AG10803 (cell line): ENCODE measurements around the gene HHATL.
"Not testable (repeated sequence)": the region's sequence is repeated elsewhere in the genome, so short reads cannot be mapped to it uniquely, and the experiment has no call there.

Experiments used
- DNase-seq: peaks from one replicate; pipeline ENCODE4 v3.0.0; 2010; ENCODE audit warnings: low read depth
- H3K4me3 ChIP-seq: 2 replicates; pipeline ENCODE4 v1.5.1; 2011; ENCODE audit warnings: mild to moderate bottlenecking, low read length, control low read depth
- CTCF ChIP-seq: conservative IDR thresholded peaks from 2 replicates; pipeline ENCODE4 v1.5.1; 2011; ENCODE audit warnings: mild to moderate bottlenecking, low read length, control low read depth, inconsistent platforms

Gene HHATL

DNA sequence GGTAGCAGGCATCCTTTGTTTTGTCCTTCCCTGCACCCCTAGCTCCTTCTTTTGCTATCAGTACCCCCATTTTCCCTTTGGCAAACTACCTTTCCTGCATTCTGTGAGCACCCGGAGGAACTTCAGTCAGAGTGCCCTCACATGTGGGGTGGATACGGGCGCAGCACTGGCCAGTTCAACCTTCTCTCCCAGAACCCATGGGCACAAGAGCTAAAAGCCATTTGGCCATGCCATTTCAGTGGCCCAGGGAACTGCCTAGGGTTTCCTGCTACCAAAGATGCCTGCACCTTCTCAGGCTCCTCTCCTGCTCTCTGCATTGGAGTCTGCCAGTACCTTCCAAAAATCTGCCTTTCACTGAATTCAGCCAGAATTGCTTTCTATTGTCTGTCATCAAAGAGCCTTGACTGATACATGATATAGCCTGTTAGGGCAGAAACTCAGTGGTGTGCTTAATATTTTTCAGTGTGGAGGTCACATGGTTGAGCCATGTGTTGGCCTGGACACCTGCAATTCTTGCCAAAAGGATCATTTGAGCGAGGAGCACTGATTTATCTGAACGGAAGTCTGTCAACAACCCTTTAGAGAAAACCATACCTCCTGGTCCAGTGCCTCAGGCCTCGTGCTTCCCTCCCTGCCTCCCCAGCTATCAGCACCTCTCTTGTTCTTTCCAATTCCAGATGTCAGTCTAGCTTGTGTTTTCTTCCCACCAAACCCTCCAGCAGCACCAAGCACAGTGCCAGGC lies 27.0 kb upstream of the HHATL start:
- H3K4me3 ChIP-seq = no peak overlapping the region
- no peak for DNase-seq
- TF ChIP-seq CTCF = no peak

DNA sequence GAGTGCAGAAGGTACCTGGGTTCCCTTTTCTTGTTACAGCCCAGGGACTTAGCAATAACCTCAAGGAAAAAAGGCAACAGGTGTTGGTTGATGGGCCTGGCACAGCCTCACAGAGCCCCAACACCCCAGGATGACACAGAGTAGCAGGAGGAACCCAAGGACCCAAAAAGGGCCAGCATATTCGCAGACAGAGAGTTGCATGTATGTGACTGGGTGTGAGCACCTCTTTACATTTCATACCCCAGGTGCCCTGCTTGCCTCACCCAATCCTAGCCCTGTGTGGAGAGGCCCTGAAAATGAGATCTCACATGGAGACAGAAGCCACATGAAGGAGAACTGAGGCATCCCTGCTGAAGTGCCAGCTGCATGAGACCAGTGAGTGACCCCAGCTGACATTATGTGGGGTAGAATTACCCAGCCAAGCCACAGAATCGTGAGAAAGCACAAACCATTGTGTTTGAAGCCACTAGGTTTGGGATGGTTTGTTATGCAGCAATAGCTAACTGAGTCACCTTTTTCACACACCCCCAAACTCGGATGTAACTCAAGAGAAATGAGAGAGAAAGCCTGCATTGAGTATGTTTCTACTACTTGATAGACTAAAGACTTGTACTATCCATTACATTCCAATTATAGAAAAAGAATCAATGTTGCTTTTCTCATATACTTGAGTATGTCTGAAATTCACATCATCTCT lies 26.2 kb upstream of the HHATL start:
- no peak for DNase-seq
- H3K4me3 ChIP-seq = no peak overlapping the region
- no peak for TF ChIP-seq CTCF

- no peak for TF ChIP-seq CTCF
- no peak overlapping the region for H3K4me3 ChIP-seq
- no peak for DNase-seq
Observed at GRCh38 chr3:42728056-42728455, 25.5 kb upstream of the HHATL start.

DNA sequence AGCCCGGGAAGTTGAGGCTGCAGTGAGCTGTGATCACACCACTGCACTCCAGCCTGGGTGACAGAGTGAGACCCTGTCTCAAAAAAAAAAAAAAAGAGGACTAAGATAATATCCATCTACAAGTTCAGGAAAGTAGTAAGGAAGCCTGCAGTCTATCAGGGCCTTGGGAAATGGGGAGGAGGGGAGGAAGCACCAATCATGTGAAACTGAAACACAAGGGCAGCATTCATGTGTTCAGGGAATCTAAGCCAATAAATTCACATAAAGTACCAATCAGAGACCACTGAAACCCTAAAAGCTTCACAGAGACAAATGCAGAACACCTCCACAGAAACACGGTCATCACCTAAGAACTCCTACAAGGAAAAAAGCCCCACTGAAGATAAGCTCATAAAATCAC lies 22.9 kb upstream of the HHATL start:
- no peak for DNase-seq
- H3K4me3 ChIP-seq = no peak overlapping the region
- TF ChIP-seq CTCF = no peak

DNA sequence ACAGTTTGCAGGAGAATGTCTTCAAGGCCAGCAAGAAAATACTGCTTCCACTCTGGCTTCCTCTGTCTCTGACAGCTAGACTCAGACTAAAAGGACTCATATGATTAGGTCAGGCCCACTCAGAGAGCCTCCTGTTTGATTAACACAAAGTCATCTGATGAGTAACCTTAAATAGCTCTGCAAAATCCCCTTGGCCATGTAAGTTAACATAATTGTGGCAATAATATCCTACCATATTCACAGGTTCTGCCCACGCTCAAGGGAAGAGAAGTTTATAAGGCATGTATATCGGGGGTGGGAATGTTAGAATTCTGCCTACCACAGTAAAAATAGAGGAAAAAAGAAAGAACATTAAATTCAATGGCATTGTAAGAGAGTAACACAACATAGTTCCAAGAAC lies 20.6 kb upstream of the HHATL start:
- no peak for TF ChIP-seq CTCF
- no peak for DNase-seq
- no peak overlapping the region for H3K4me3 ChIP-seq

DNA sequence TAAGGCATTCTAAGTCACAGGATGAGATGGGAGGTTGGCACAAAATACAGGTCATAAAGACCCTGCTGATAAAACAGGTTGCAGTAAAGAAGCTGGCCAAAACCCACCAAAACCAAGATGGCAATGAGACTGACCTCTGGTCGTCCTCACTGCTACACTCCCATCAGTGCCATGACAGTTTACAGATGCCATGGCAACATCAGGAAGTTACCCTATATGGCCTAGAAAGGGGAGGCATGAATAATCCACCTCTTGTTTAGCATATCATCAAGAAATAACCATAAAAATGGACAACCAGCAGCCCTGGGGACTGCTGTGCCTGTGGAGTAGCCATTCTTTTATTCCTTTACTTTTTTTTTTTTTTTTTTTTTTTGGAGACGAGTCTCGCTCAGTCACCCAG lies 19.8 kb upstream of the HHATL start:
- not testable (repeated sequence) for DNase-seq, H3K4me3 ChIP-seq

DNA sequence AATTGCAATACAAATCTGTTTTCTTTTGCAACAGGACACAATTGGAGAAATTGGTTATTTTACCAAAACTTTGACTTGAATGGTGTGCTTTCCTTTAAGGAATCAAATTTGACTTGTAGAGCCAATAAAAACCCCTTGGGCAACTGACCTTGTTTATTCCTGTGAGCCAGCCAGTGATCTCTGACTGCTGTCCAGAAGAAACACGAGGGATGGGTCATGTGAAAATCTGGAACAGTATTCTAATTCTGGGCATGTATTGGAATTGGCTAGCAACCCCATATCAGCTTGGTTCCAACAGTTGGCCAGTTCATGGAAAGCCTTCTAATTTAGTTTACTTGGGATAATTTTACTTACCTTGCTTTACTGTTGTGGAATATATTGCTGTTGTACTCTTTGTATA lies 19.1 kb upstream of the HHATL start:
- DNase-seq = no peak
- TF ChIP-seq CTCF = no peak
- H3K4me3 ChIP-seq = no peak overlapping the region
